Measurements from ENCODE around the gene SYNE1. TPM values are rescaled to one million over a fixed set of nuclear protein-coding genes. Genes with fewer than 3 reads are reported as not detected.

SYNE1 gene
- total RNA-seq, 4 donors from 2014 or later: 411 to 622 (median 490) TPM

- Histone ChIP-seq H3K27me3 (no peaks in the 10 kb centered on the region), H3K4me3 (replicated peaks in 1 of 3) (no peak overlapping the region), H3K36me3 (no peaks in the 10 kb centered on the region), H3K9me3 (no peaks in the 10 kb centered on the region), H3K4me1 (peaks cover 0 to 10% of the 10 kb centered on the region in 2 donors), H3K27ac (no peak overlapping the region)
- WGBS, 2 donors: 76 to 77% methylated on average over 1 of the region's 1 CpG
- TF ChIP-seq, protein P1, sequence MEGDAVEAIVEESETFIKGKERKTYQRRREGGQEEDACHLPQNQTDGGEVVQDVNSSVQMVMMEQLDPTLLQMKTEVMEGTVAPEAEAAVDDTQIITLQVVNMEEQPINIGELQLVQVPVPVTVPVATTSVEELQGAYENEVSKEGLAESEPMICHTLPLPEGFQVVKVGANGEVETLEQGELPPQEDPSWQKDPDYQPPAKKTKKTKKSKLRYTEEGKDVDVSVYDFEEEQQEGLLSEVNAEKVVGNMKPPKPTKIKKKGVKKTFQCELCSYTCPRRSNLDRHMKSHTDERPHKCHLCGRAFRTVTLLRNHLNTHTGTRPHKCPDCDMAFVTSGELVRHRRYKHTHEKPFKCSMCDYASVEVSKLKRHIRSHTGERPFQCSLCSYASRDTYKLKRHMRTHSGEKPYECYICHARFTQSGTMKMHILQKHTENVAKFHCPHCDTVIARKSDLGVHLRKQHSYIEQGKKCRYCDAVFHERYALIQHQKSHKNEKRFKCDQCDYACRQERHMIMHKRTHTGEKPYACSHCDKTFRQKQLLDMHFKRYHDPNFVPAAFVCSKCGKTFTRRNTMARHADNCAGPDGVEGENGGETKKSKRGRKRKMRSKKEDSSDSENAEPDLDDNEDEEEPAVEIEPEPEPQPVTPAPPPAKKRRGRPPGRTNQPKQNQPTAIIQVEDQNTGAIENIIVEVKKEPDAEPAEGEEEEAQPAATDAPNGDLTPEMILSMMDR (IDR thresholded peaks at IDR 0.05): no peak
- TF ChIP-seq POLR2A (IDR thresholded peaks at IDR 0.05): no peak
- intact Hi-C loops (cut with DNase I): no loop called here
- no peak for DNase-seq
Measured at GRCh38 chr6:152087701-152088100, 549.5 kb downstream of the SYNE1 start.

DNA sequence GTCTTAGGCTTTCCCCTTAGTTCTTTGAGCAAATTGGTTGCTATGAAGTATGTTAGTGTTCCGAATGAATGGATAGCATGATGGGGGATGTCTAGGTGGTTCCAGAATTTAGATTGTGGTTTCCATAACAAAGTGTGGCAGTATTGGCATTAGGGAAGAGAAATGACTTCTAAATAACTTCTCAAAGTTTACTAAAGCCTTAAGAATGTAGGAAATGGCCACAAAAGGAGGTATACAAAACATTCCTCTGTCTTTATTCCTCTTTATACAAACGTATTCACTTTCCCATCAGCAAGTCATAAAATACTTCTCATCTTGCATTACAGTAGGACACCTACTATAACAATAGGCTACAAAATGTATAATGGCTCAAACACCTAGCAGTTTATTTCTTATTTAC lies 550.1 kb downstream of the SYNE1 start:
- intact Hi-C loops (cut with DNase I): no loop called here
- TF ChIP-seq, protein P1 (IDR thresholded peaks at IDR 0.05): no peak
- TF ChIP-seq POLR2A (IDR thresholded peaks at IDR 0.05): no peak
- 44 to 60% methylated on average over 2 of the region's 2 CpGs for WGBS, 2 donors
- Histone ChIP-seq H3K4me1 (peaks cover 0 to 10% of the 10 kb centered on the region in 2 donors), H3K36me3 (no peaks in the 10 kb centered on the region), H3K4me3 (replicated peaks in 1 of 3) (no peak overlapping the region), H3K27me3 (no peaks in the 10 kb centered on the region), H3K9me3 (no peaks in the 10 kb centered on the region), H3K27ac (no peak overlapping the region)
- no peak for DNase-seq

DNA sequence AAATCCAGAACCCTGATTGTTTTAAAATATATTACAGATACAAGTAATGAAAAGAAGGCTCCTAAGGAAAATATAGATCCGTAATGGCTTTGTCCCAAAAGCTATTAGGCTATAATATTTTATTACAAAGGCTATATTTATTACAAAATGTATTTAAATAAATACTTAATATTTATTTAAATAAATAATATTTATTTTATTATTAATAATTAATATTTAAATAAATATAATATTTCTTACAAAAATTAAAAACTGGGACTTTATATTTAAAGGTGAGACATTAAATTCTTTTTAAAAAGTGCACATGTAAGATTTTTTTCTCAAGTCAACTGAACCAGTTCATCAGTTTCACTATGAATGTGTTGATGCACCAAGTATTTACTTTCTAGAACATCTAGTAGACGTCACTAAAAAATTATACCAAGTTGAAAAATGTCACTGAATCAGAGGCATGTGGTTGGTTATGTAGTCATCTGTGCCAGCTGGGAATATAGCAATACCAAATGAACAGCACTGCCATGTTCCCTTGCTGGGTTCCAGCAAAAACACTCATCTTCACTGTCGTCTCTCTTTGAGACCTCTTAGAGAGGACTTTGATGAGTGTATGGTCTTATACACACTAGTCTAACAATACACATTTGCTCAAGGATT lies 550.8 kb downstream of the SYNE1 start:
- no peak overlapping the region for H3K27ac ChIP-seq
- intact Hi-C loops (cut with DNase I): no loop called here

DNA sequence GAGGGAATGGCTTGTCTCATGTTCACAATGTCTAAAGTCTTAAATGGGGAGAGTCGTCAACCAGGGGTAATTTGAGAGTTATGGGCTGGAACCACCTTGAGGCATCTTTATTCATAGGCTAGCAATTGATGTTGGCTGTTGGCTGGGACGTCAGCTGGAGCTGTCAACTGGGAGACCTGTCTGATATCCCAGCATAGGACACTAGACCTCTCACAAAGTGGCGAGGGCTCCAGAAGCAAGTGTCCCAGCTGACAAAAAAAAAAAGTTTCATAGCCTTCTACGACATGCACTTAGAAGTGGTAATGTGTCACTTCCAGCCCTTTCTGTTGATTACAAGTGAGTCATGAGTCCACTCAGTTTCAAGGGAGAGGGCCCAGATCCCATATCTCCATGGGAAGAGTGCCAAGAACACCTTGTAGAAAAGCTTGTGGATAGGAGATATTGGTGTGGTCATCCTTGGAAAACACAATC lies 551.7 kb downstream of the SYNE1 start:
- H3K9me3 ChIP-seq: no peaks in the 10 kb centered on the region
- no peak for DNase-seq
- intact Hi-C loops (cut with DNase I): no loop called here
- H3K4me1 ChIP-seq: no peaks in the 10 kb centered on the region
- no peak overlapping the region for H3K27ac ChIP-seq
- TF ChIP-seq POLR2A (IDR thresholded peaks at IDR 0.05): no peak
- TF ChIP-seq, protein P1 (IDR thresholded peaks at IDR 0.05): no peak
- H3K36me3 ChIP-seq: no peaks in the 10 kb centered on the region
- no peaks in the 10 kb centered on the region for H3K27me3 ChIP-seq
- WGBS, 2 donors: 83 to 90% methylated on average over 4 of the region's 4 CpGs
- H3K4me3 ChIP-seq (replicated peaks in 1 of 3): no peak overlapping the region

More for the DNA sequence above, 550.8 kb downstream of the SYNE1 start:
- DNase-seq: no peak
- TF ChIP-seq, protein P1 (IDR thresholded peaks at IDR 0.05): no peak
- TF ChIP-seq POLR2A (IDR thresholded peaks at IDR 0.05): no peak
- no peaks in the 10 kb centered on the region for H3K36me3 ChIP-seq
- H3K4me3 ChIP-seq (replicated peaks in 1 of 3): no peak overlapping the region
- H3K9me3 ChIP-seq: no peaks in the 10 kb centered on the region
- 72 to 76% methylated on average over 3 of the region's 3 CpGs for WGBS, 2 donors
- H3K27me3 ChIP-seq: no peaks in the 10 kb centered on the region
- H3K4me1 ChIP-seq: peaks cover 0 to 5% of the 10 kb centered on the region in 2 donors

DNA sequence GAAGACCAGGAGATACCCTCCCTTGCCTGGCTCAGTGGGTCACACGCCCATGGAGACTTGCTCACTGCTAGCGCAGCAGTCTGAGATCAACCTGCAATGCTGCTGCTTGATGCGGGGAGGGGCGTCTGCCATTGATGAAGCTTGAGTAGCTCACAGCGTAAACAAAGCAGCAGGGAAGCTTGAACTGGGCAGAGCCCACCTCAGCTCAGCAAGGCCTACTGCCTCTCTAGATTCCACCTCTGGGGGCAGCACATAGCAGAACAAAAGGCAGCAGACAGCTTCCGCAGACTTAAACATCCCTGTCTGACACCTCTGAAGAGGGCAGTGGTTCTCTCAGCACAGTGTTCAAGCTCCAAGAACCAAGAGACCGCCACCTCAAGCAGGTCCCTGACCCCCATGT lies 558.4 kb downstream of the SYNE1 start:
- Histone ChIP-seq H3K36me3 (no peaks in the 10 kb centered on the region), H3K4me3 (replicated peaks in 1 of 3) (no peak overlapping the region), H3K4me1 (no peaks in the 10 kb centered on the region), H3K27me3 (no peaks in the 10 kb centered on the region), H3K9me3 (no peaks in the 10 kb centered on the region), H3K27ac (no peak overlapping the region)
- intact Hi-C loops (cut with DNase I): no loop called here
- TF ChIP-seq, protein P1 (IDR thresholded peaks at IDR 0.05): no peak
- TF ChIP-seq POLR2A (IDR thresholded peaks at IDR 0.05): no peak
- WGBS, 2 donors: 73 to 76% methylated on average over 5 to 6 of the region's 7 CpGs
- no peak for DNase-seq
